KG1 (cell line): ENCODE measurements around the gene LMF1.

ENCODE experiments used
- DNase-seq: peaks from one replicate; lab custom pipeline; 2025; lab: John Stamatoyannopoulos, UW

Gene LMF1

DNA sequence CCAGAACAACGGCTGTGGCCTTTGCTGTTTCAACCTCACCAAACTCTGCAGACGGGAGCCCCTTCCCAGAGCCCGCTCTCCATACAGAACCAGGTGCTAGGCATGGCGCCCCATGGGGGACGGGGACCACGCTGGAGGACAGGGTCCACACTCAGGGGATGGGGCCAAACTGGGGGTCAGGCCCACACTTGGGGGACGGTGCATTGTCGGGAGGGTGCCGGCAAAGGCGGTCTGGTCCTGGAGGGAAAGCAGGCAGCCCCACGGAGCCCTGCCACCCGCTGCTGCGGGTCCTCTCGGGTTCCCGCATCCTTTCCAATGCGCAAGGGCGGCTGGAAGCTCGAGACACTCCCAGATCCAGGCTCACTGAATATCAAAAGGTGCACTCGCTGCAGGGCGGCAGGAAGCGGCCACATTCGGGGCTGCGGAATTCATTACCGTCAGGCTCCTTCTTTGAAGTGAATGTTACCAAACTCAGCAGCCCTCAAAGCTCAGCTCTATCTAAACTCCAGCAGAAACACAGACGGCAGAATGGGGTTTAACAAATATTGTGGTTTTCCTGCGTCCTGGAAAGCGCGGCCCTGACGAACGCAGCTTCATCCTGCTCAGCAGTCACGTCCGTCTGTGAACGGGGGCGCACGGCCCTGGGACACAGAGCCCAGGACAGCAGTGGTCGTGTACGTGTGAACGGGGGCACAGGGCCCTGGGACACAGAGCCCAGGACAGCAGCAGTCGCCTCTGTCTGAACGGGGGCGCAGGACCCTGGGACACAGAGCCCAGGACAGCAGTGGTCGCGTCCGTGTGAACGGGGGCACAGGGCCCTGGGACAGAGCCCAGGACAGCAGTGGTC is 41.3 kb downstream of the LMF1 start:
- DNase-seq: no peak

- no peak for DNase-seq
Observed at GRCh38 chr16:928526-928925, 42.3 kb downstream of the LMF1 start.

- DNase-seq: no peak
Observed at GRCh38 chr16:927931-928330, 42.9 kb downstream of the LMF1 start.

DNA sequence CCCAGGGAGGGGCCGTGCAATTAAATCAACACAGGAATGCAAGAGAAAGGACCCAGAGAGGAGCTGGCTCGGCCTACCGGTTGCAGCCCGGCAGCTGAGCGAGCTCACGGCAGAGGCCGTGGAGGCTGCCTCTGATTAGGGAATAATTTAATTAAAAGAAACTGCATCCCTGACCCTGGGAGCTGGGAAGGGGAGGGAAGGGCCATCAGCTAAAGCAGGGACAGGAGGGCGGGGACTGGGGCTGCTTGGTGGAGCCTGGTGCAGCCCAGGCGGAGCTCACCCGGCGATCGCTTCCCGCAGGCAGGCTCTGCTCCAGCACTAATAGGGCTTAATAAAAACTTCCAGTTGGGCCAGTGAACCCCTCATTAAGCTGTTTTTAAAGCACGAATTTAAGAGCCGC is 43.4 kb downstream of the LMF1 start:
- DNase-seq: no peak

DNA sequence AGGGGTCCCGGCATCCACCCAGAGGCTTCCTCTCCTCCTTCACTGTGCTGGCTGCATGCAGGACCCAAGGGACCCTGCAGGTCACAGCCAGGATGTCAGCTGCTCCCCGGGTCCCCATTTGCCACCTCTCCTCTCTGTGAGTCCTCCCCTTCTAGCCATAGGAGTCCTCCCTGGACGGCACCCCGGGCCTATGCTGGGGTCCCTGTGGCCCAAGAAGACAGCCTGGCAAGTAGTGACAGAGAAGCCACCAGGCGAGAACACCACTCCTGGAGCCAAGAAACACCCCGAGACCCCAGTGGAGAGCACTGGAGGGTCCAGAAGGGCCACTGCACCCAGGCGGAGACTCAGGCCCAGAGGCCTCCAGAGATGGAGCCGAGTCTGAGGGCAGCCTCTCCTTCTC is 44.1 kb downstream of the LMF1 start:
- no peak for DNase-seq

DNA sequence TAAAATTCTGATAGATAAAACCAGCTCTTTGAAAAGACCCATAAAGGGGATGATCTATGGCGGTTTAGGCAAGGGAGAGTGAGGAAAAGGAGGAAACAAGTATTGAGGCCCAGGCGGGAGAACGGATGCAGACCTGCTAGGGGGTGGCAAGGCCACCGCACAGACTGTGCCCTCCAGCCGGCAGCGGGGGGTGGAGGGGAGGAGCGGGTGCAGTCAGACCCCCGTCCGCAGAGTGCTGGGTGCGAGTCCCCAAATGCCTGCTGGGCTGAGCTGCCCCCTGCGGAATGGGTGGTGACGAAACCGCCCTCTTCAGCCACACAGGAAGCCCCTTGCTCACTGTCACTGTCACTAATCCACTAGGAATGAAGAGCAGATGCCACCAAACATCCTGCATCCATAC is 46.0 kb downstream of the LMF1 start:
- DNase-seq: no peak

DNA sequence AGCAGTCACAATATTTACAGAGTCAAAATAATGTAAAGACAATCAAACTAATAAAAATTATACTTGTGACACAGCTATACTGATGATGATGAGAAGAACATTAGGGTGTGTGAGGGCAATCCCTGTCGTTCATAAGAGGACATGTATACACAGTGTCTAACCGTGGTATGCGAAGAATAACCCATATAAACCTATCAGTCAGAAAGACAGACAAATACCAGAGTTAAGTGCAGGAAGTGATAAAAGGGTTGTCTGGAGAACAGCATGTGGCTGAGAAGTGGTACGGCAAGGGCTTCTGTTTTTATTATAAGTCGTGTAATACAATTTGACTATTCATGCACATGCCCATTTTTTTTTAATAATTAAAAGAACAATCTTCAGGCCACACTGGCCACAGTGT is 46.7 kb downstream of the LMF1 start:
- no peak for DNase-seq

GRCh38 chr16:923184-923583 is 47.6 kb downstream of the LMF1 start:
- no peak for DNase-seq

DNA sequence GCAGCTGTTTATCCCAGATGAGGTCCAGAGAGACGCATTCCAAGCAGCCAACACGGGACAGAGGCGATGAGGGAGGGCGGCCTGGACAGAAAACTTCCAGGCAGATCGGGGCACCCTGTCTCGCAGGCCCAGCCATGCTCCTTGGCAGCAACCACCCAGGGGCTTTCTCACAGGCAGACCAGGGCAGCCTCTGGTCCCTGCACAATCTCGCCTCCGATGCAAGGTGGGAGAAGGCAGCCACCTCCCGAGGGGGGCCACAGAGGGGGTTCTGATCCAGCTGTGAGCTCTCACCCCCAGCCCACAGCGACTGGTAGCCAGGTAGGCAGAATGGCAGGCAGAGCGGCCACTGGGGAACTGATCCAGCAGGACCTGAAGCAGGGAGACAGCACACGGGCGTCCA is 48.7 kb downstream of the LMF1 start:
- no peak for DNase-seq

- no peak for DNase-seq
Observed at GRCh38 chr16:921321-921905, 49.4 kb downstream of the LMF1 start.

GRCh38 chr16:920717-921116 is 50.1 kb downstream of the LMF1 start:
- DNase-seq: no peak

DNA sequence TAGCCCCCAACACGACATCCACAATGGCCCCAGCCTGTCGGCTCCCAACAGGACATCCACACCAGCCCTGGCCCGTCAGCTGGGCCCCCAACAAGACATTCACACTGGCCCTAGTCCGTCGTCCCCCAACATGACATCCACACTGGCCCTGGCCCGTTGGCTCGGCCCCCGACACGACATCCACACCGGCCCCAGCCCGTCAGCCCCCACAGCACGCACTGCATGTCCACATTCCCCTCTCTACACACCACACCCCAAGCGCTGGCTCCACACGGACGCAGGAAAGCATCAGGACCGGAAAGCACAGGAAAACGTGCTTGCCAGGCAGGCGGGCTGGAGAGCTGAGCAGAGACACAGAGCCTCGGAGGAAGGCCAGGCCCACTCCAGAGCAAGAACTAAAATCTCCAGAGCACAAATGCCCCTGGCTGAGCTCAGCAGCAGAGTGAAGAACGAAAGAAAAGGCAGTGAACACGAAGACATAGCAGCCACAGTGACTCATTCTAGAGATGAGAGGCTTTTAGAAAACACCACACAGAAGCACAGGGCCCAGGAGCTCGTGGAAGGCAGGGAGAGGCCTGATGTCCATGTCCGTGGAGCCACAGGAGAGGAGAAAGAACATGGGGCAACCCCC is 50.6 kb downstream of the LMF1 start:
- DNase-seq: no peak

DNA sequence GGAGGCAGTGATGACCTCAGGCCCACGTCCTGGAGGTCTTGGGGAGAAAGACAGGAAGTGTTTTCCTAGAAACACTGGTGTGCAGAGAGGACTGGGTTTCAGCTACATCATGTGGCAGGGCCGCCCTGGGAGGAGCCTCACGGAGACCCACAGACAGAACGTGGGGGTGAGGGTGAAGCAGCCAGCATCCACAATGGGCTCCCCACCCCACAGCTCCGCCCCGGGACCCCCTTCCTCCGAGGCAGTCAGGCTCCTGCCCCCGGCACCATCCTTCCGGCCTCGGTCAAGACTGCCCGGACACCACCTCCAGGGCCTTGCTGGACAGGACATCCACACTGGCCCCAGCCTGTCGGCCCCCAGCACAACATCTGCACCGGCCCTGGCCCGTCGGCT is 51.1 kb downstream of the LMF1 start:
- DNase-seq: no peak

DNA sequence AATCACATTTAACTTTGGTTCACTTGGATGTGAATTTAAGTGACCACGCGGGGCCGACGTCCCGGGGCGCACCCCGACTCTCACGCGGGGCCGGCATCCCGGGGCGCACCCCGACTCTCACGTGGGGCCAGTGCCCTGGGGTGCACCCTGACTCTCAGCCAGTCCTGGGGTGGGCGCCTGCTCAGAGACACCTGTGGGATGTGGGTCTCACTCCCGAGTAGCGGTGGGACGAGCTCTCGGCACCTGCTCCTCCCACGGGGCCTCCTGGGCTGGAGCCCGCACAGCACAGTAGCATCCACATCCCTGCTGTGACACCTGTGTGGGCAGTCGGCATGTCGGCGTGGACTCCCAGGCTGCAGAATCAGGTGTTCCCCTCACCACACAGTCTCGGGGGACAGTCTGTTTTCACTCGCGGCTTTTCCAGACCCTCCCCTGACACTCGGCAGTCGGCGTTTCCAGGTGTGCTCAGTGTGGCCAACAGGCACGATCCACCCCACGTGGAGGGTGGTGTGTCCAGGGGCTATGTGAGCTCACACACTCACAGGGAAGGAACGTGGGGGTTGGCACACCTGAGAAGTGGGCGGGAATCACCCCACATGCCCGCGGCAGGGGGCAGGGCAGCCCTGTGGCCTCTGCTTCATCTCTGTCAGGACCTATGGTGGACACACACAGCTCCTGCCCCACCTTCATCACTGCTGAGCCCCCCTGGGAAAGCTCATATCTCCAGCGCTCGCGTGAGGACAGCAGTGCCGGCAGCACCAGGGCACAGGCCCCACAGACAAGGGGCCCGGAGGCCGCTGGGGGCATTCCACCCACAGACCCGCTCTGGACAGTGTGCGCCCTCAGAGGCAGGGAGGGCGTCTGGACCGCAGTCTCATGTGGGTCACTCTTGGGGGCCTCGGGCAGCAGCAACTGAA is 51.8 kb downstream of the LMF1 start:
- DNase-seq: no peak

- DNase-seq: no peak
Observed at GRCh38 chr16:918068-918467, 52.7 kb downstream of the LMF1 start.

DNA sequence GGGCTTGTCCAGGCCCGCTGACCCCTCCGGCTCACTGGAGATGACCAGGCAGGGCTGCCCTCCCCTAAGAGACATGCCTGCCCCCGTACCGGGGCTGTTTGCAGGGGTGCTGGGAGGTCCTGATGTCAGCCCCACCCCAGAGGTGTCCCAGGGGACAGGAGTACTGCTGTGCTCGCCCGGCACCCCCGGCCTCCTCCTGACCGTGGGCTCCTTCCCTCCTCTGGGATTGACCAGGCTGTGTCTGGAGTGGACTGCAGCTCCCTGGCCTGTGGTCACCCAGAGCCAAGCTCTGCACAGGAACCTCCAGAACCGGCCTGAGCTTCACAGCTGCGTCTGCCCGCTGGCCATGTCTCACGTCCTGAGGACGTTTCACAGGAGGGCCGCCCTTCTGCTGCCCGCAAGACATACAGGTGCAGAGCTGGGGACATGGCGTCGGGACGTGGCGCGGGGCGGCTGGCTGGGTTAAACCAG is 53.2 kb downstream of the LMF1 start:
- DNase-seq: no peak

DNA sequence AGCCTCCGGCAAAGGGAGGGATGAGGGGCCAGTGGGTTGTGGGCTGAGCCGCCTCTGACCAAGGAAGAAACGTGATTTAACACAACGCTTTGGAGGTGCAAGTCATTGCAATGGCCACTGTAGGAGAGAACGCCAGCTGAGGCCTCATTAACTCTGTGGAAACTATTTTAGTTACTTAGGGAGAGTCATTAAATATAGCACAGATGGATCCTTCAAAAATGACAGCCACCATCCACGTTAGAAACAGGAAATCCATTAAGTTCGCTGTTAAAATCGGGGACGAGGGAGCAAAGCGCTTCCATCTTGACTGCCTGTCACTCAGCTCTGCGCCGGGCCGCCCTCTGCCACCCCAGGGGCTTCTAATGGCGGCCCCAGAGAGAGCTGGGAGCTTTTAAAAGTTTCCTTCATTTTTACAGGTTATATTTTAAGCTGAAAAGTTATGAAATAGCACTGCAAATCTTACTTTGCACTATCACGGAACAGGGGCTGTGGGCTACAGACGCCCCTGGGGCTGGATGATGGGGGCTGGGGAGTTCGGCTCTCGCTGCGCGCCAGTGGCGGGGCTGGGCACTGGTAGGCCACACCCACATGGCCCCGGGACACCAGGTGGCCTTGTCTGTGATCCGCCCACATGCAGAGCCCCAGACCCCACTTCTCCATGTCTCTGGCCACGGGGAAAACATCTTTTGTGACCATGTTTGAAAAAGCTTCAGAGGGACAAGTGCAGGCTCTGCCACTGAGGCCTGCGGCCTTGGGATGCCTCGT is 54.6 kb downstream of the LMF1 start:
- no peak for DNase-seq

DNA sequence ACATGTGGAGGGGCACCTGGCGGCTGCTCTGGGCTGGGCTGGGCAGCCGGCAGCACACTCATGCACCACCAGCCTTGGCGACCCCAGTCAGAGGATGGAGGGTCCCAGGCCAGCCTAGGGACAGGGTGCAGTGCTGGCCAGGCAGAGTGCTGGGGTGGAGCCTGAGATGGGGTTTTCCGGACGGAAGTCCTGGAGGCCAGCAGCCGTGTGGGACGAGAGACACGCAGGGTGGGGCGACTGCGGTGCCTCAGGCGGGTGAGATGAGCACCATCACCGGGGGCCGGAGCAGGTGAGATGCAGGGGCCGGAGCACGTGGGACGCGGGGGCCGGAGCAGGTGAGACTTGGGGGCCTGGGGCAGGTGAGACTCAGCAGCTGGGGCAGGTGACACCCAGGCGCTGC is 55.2 kb downstream of the LMF1 start:
- no peak for DNase-seq

- DNase-seq: no peak
Observed at GRCh38 chr16:914440-914839, 56.3 kb downstream of the LMF1 start.

DNA sequence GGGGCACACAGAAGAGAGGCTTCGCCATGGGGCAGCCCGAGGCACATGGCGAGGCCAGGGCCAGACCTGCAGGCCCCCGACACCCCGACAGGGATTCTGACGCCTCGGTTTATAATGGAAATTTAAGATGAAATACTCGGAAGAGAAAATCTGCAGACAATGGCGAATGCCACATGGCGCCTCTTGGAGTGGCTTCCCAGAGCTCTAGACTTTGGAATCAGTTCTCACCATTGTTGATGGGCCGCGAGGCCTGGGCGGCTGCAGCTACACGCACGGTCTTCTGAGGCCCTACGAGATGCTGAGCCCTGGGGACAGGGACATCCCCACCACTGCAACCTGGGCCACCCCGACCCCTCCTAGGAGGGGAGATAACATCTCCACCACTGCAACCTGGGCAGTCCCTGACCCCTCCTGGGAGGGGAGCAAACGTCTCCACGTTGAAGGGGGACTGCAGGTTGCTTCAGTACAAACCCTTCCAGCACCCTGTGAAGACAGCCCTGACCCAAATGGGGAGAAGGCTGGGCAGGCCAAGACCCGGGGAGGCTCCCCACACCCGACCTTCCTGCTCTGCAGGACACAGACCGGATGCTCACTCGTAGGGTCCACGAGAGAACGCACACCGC is 56.9 kb downstream of the LMF1 start:
- no peak for DNase-seq
